ENCODE results near the gene TGDS.

TGDS gene

DNA sequence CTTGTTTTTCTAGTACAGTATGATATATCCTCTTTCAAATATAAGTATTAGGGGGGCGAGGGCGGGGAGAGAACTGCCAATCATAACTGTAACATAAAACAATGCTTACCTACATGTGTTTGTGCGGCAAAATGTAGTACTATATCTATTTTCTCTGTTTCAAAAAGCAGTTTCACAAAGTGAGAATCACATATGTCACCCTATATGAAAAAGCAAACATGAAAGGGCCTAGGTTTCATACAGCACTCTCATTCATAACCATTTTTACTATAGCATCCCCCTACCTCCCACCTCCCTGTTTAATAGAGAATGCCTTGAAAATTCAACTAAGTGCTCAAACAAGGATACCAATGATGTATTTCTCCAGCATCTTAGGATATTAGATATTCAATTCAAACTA is 5.2 kb downstream of the TGDS start:
- H3K36me3 ChIP-seq (ENCODE audit: insufficient read depth, low read length): peaks cover 32% of the 10 kb centered on the region

GRCh38 chr13:94588541-94588940 is 7.4 kb downstream of the TGDS start:
- Histone ChIP-seq H3K36me3 (ENCODE audit: insufficient read depth, low read length) (peaks cover 47% of the 10 kb centered on the region), H3K27me3 (ENCODE audit: insufficient read depth, low read length) (no peaks in the 10 kb centered on the region), H2AFZ (ENCODE audit: low read depth, low read length) (no peak overlapping the region), H3K9me3 (ENCODE audit: low read length) (peaks cover 8% of the 10 kb centered on the region), H3K4me3 (ENCODE audit: low read length) (no peak overlapping the region), H3K4me1 (ENCODE audit: insufficient read depth, low read length) (no peaks in the 10 kb centered on the region)

More for the DNA sequence above, 5.2 kb downstream of the TGDS start:
- no peak overlapping the region for H2AFZ ChIP-seq (ENCODE audit: low read depth, low read length)
- no peaks in the 10 kb centered on the region for H3K27me3 ChIP-seq (ENCODE audit: insufficient read depth, low read length)
- no peak overlapping the region for H3K4me3 ChIP-seq (ENCODE audit: low read length)
- no peaks in the 10 kb centered on the region for H3K9me3 ChIP-seq (ENCODE audit: low read length)
- peaks cover 15% of the 10 kb centered on the region for H3K4me1 ChIP-seq (ENCODE audit: insufficient read depth, low read length)

DNA sequence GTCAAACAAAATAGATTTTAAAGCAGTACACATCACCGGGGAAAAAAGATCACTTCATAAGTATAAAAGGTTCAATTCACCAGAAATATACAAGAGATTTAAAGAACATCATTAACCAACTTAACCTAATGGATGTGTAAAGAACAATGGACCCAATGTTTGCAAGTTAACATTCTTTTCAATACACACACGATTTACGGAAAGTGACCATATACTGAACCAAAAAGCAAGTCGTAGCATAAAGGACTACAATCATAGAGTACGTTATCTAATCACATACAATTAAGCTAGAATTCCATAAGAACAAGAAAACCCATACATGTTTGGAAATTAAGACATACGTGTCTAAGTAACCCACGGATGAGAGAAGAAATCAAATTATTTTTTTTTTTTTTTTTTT is 9.6 kb downstream of the TGDS start:
- peaks cover 11% of the 10 kb centered on the region for H3K9me3 ChIP-seq (ENCODE audit: low read length)
- no peak overlapping the region for H3K4me3 ChIP-seq (ENCODE audit: low read length)
- peaks cover 51% of the 10 kb centered on the region for H3K36me3 ChIP-seq (ENCODE audit: insufficient read depth, low read length)
- no peaks in the 10 kb centered on the region for H3K27me3 ChIP-seq (ENCODE audit: insufficient read depth, low read length)
- H3K4me1 ChIP-seq (ENCODE audit: insufficient read depth, low read length): no peaks in the 10 kb centered on the region
- H2AFZ ChIP-seq (ENCODE audit: low read depth, low read length): no peak overlapping the region

DNA sequence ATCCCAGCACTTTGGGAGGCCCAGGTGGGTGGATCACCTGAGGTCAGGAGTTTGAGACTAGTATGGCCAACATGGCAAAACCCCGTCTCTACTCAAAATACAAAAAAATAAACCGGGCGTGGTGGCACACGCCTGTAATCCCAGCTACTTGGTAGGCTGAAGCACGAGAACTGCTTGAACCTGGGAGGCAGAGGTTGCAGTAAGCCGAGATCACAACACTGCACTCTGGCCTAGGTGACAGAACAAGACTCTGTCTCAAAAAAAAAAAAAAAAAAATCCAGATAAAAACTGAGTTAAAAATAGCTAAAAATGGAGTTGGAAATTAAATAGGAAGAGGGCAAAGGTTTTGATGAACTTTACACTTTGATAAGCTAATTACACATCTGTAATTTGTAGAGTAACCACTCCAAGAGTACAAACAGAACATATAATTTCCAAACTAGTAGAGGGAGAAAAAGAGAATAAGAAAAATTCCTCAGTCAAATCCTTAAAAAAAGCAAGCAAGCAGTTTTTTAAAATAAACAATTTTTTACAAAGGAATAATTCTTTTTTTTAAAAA is 10.3 kb downstream of the TGDS start:
- H3K9me3 ChIP-seq (ENCODE audit: low read length): peaks cover 11% of the 10 kb centered on the region
- H3K27me3 ChIP-seq (ENCODE audit: insufficient read depth, low read length): no peaks in the 10 kb centered on the region
- H2AFZ ChIP-seq (ENCODE audit: low read depth, low read length): no peak overlapping the region
- H3K36me3 ChIP-seq (ENCODE audit: insufficient read depth, low read length): peaks cover 54% of the 10 kb centered on the region
- no peaks in the 10 kb centered on the region for H3K4me1 ChIP-seq (ENCODE audit: insufficient read depth, low read length)
- no peak overlapping the region for H3K4me3 ChIP-seq (ENCODE audit: low read length)

DNA sequence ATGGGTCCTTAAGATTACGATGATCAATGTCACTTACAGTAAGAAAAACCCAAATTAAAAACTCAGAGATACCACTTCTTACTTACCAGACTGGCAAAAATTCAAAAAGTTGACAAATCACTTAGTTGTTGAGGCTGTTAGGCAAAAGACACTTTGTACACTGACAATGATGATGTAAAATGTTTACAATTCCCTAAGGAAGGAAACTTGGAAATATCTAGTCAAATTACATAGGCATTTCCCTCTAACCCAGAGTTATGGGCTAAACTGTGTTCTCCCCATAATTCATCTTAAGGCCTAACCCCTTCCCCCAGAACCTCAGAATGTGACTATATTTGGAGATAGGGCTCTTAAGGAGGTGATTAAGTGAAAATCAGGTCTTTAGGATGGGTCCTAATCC is 12.0 kb downstream of the TGDS start:
- H3K36me3 ChIP-seq (ENCODE audit: insufficient read depth, low read length): peaks cover 65% of the 10 kb centered on the region
- peaks cover 11% of the 10 kb centered on the region for H3K9me3 ChIP-seq (ENCODE audit: low read length)
- H2AFZ ChIP-seq (ENCODE audit: low read depth, low read length): no peak overlapping the region
- no peak overlapping the region for H3K4me3 ChIP-seq (ENCODE audit: low read length)
- no peaks in the 10 kb centered on the region for H3K27me3 ChIP-seq (ENCODE audit: insufficient read depth, low read length)
- H3K4me1 ChIP-seq (ENCODE audit: insufficient read depth, low read length): no peaks in the 10 kb centered on the region

DNA sequence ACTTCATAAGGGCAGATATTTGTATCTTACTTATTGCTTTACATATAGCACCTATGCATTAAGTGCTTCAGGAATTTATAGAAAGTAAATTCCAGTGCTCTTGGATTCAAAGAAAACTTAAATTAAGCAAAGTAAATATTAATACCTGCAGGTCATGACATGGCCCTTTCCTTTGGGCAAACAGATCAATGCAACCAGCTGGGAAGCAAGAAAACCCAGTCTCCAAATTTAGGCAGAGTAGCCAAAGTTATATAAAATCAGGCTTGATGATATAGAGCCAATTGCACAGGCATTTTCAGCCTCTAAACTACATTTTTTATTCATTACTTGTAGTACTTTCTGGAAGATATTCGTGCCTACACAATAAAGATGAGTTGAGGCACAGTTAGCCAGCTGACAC is 16.9 kb downstream of the TGDS start:
- no peak overlapping the region for H3K4me3 ChIP-seq (ENCODE audit: low read length)
- H3K4me1 ChIP-seq (ENCODE audit: insufficient read depth, low read length): no peaks in the 10 kb centered on the region
- peaks cover 80% of the 10 kb centered on the region for H3K36me3 ChIP-seq (ENCODE audit: insufficient read depth, low read length)
- peaks cover 8% of the 10 kb centered on the region for H3K9me3 ChIP-seq (ENCODE audit: low read length)
- H2AFZ ChIP-seq (ENCODE audit: low read depth, low read length): no peak overlapping the region
- H3K27me3 ChIP-seq (ENCODE audit: insufficient read depth, low read length): no peaks in the 10 kb centered on the region

DNA sequence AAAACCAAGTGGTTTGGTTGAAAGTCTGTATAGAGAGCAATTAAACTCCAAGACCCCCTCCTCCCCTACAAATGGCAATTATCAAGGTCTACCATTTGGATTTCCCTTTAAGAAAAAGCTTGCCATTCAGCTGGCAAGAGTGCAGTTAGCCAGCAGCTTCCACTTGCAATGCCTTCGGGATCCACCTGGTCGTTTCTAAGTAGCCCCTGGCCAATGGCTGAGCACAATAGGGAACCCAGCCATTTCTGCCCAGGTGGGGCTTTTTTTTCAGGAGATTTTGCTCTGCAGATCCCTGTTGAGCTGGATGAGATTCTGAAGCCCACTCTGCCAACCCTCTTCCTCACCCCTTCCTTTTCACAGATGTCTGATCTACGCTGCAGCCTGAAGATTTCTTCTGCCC is 26.3 kb downstream of the TGDS start:
- H3K4me1 ChIP-seq (ENCODE audit: insufficient read depth, low read length): no peaks in the 10 kb centered on the region
- H3K4me3 ChIP-seq (ENCODE audit: low read length): no peak overlapping the region
- peaks cover 19% of the 10 kb centered on the region for H3K9me3 ChIP-seq (ENCODE audit: low read length)
- H2AFZ ChIP-seq (ENCODE audit: low read depth, low read length): no peak overlapping the region
- peaks cover 41% of the 10 kb centered on the region for H3K36me3 ChIP-seq (ENCODE audit: insufficient read depth, low read length)
- H3K27me3 ChIP-seq (ENCODE audit: insufficient read depth, low read length): no peaks in the 10 kb centered on the region

DNA sequence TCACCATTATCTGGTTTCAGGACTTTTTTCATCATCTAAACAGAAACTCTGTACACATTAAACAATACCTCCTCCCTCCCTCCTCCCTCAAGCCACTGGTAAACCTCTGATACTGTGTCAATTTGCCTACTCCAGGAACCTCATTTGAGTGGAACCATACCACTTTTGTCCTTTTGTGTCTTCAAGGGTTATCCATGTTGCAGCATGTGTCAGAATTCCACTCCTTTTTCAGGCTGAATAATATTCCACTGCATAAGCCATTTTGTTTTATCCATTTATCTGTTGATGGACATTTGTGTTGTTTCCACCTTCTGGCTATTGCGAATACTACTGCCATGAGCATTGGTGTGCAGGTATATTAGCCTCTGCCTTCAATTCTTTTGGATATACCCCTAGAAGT is 27.5 kb downstream of the TGDS start:
- Histone ChIP-seq H3K36me3 (ENCODE audit: insufficient read depth, low read length) (peaks cover 31% of the 10 kb centered on the region), H3K4me3 (ENCODE audit: low read length) (no peak overlapping the region), H3K4me1 (ENCODE audit: insufficient read depth, low read length) (no peaks in the 10 kb centered on the region), H3K27me3 (ENCODE audit: insufficient read depth, low read length) (no peaks in the 10 kb centered on the region), H3K9me3 (ENCODE audit: low read length) (peaks cover 15% of the 10 kb centered on the region), H2AFZ (ENCODE audit: low read depth, low read length) (no peak overlapping the region)

GRCh38 chr13:94567581-94567980 is 28.4 kb downstream of the TGDS start:
- H3K4me3 ChIP-seq (ENCODE audit: low read length): no peak overlapping the region
- no peaks in the 10 kb centered on the region for H3K27me3 ChIP-seq (ENCODE audit: insufficient read depth, low read length)
- H3K36me3 ChIP-seq (ENCODE audit: insufficient read depth, low read length): peaks cover 22% of the 10 kb centered on the region
- H2AFZ ChIP-seq (ENCODE audit: low read depth, low read length): no peak overlapping the region
- H3K4me1 ChIP-seq (ENCODE audit: insufficient read depth, low read length): no peaks in the 10 kb centered on the region
- H3K9me3 ChIP-seq (ENCODE audit: low read length): peaks cover 7% of the 10 kb centered on the region

DNA sequence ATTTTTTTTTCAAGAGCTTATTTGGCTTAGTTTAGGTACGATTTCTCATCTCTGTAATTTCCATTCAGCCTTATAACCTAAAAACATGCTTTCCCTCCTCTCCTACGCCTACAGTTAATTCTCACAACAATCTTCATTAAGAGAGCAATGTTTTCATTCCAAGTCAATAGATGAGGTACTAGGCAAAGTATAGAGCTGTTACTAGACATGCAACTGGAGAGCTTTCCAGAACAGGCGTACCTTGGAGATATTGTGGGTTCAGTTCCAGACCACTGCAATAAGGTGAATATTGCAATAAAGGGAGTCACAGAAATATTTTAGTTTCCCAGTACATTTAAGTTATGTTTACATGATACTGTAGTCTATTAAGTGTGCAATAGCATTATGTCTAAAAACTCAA is 34.8 kb downstream of the TGDS start:
- Histone ChIP-seq H3K27me3 (ENCODE audit: insufficient read depth, low read length) (no peaks in the 10 kb centered on the region), H3K4me1 (ENCODE audit: insufficient read depth, low read length) (no peaks in the 10 kb centered on the region), H3K9me3 (ENCODE audit: low read length) (no peaks in the 10 kb centered on the region)

DNA sequence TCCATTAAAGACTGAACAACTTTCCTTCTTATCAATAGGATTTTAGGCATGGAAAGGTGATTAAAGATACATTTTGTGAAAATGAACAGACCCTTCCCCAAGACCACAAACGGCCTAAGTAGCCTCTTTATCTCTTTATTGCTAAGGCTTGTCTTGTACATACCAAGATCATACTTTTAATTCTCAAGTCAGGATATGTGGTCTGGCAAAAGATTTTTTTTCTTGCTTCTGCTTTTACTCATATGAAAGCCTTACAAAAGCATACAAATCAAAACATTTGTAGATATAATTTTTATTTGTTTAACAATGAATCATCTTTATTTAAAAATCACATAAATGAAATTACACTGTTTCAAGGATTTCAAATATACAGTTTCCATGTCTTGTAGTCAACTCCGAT is 35.8 kb downstream of the TGDS start:
- Histone ChIP-seq H3K36me3 (ENCODE audit: insufficient read depth, low read length) (no peaks in the 10 kb centered on the region), H2AFZ (ENCODE audit: low read depth, low read length) (no peak overlapping the region), H3K27me3 (ENCODE audit: insufficient read depth, low read length) (no peaks in the 10 kb centered on the region), H3K4me3 (ENCODE audit: low read length) (no peak overlapping the region), H3K4me1 (ENCODE audit: insufficient read depth, low read length) (no peaks in the 10 kb centered on the region), H3K9me3 (ENCODE audit: low read length) (no peaks in the 10 kb centered on the region)

More for the DNA sequence above, 34.8 kb downstream of the TGDS start:
- H3K36me3 ChIP-seq (ENCODE audit: insufficient read depth, low read length): no peaks in the 10 kb centered on the region
- H2AFZ ChIP-seq (ENCODE audit: low read depth, low read length): no peak overlapping the region
- no peak overlapping the region for H3K4me3 ChIP-seq (ENCODE audit: low read length)

DNA sequence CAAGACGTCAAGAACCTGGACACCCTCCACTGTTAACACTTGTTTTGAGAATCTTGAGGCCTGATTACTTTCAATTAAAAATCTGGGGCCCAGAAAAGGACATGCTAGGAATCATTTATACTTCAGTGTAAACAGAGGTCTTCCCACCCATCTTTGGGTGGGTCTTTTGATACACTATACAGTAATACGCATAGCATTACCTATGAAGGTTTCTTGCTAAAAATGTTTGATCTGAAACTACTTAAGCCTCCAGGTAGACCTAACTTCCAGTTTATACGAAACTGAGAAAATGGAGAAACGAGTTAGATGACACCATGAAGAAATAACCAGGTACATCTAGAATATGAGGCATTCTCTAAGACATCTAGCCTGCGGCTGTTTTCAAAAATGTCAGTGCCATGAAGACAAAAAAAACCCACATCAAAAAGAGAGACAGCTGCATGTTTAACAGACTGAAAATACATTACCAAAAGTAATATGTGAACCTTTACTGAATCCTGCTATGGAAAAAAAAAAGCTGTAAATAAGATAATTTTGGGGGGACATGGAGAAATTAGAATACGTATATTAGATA is 36.6 kb downstream of the TGDS start:
- Histone ChIP-seq H2AFZ (ENCODE audit: low read depth, low read length) (no peak overlapping the region), H3K4me3 (ENCODE audit: low read length) (no peak overlapping the region), H3K9me3 (ENCODE audit: low read length) (no peaks in the 10 kb centered on the region), H3K4me1 (ENCODE audit: insufficient read depth, low read length) (no peaks in the 10 kb centered on the region), H3K27me3 (ENCODE audit: insufficient read depth, low read length) (no peaks in the 10 kb centered on the region), H3K36me3 (ENCODE audit: insufficient read depth, low read length) (no peaks in the 10 kb centered on the region)

GRCh38 chr13:94558716-94559115 is 37.2 kb downstream of the TGDS start:
- peaks cover 3% of the 10 kb centered on the region for H3K4me1 ChIP-seq (ENCODE audit: insufficient read depth, low read length)
- H3K9me3 ChIP-seq (ENCODE audit: low read length): no peaks in the 10 kb centered on the region
- H3K27me3 ChIP-seq (ENCODE audit: insufficient read depth, low read length): no peaks in the 10 kb centered on the region
- H3K36me3 ChIP-seq (ENCODE audit: insufficient read depth, low read length): no peaks in the 10 kb centered on the region
- no peak overlapping the region for H3K4me3 ChIP-seq (ENCODE audit: low read length)
- no peak overlapping the region for H2AFZ ChIP-seq (ENCODE audit: low read depth, low read length)

GRCh38 chr13:94557684-94558235 is 38.2 kb downstream of the TGDS start:
- H2AFZ ChIP-seq (ENCODE audit: low read depth, low read length): no peak overlapping the region

More at GRCh38 chr13:94557684-94558235, 38.2 kb downstream of the TGDS start:
- Histone ChIP-seq H3K27me3 (ENCODE audit: insufficient read depth, low read length) (no peaks in the 10 kb centered on the region), H3K36me3 (ENCODE audit: insufficient read depth, low read length) (no peaks in the 10 kb centered on the region), H3K4me3 (ENCODE audit: low read length) (no peak overlapping the region), H3K9me3 (ENCODE audit: low read length) (no peaks in the 10 kb centered on the region), H3K4me1 (ENCODE audit: insufficient read depth, low read length) (peaks cover 10% of the 10 kb centered on the region)
